ENCODE data around the gene UCK1.

UCK1 gene

DNA sequence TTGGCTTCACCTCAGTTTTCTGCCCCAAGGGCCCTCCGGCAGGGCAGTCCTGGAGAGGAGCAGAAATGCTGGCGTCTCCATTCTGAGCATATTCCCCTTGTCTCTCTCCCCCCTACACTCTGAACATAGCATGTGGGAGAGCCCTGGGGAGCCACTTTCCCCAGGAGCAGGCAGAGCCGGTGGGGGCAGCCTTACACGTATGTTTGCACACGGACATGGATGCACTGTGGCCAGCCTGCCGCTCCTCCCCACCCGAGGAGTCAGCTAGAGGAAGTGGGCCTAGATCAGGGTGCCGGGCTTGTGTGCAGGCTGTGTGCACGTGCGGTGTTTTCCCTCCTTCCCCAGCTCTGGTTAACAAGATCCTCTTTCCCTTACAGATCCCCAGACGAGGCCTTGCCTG is 53.7 kb downstream of the UCK1 start:
- no peak for DNase-seq (ENCODE audit: low read depth, low spot score)

DNA sequence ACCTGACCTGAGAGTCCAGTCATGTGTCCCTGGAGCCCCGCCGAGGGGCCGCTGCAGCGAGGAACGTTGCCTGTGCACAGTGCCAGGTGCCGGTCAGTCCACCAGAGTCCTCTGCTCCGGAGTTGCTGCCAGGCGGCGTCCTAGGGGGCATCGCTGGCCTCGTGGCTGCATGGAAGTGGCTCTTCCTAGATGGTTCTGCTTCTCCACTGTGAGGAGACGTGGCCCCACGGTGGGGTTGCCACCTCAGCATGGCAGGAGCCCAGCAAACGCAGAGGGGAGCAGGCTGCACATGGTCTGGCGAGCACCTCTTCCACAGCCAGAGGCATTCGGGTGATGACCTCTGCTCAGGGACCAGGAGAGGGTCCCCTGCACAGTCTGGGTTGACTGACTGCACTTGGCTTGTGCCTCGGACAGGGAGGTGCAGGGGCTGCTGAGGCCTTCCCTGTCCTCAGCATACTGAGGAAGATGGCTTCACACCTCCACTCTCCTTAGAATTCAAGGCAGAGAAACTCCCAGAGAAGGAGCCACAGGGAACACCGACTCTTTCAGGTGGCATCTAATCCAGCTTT is 54.2 kb downstream of the UCK1 start:
- no peak for DNase-seq (ENCODE audit: low read depth, low spot score)

DNA sequence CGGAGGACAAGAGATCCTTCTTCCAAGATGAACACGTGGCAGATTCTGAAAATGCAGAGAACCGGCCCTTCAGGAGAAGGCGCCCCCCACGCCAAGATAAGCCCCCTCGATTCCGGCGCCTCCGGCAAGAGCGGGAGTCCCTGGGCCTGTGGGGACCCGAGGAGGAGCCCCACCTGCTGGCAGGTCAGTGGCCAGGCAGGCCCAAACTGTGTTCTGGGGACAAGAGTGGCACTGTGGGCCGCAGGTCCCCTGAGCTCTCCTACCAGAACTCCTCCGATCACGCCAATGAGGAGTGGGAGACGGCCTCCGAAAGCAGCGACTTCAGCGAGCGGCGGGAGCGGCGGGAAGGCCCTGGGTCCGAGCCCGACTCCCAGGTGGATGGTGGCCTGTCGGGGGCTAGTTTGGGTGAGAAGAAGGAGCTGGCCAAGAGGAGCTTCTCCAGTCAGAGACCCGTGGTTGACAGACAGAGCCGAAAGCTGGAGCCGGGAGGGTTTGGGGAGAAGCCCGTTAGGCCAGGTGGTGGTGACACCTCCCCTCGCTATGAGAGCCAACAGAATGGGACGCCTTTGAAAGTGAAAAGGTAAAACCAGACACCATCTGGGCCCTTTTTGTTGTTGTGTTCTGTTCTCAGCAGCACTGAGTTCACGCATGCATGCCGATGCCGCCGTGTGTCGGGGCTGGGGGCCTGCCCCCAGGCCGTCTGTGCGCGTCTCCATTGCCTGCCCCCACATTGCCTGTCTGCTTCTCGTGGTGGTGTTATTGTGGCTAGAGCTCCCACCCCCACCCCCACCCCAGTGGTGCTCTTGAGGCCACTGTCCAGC is 54.9 kb downstream of the UCK1 start:
- DNase-seq (ENCODE audit: low read depth, low spot score): peak; percentile 23

DNA sequence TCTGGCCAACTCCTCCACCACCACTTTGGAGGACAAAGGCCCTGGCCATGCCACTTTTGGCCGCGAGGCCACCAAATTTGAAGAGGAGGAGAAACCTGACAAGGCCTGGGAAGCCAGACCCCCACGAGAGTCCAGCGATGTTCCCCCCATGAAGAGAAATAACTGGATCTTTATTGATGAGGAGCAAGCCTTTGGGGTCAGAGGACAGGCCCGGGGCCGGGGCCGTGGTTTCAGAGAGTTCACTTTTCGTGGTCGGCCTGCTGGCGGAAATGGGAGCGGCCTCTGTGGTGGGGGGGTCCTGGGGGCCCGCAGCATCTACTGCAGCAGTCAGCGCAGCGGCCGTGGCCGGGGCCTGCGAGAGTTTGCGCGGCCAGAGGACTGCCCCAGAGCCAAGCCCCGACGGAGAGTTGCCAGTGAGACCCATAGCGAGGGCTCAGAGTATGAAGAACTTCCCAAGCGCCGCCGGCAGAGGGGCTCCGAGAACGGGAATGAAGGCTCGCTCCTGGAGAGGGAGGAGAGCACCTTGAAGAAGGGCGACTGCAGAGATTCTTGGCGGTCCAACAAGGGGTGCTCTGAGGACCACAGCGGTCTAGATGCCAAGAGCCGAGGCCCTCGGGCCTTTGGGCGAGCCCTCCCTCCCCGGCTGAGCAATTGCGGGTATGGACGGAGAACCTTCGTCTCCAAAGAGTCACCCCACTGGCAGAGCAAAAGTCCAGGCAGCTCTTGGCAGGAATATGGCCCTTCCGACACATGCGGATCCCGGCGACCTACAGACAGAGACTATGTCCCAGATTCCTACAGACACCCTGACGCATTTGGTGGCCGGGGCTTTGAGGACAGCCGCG is 55.7 kb downstream of the UCK1 start:
- DNase-seq (ENCODE audit: low read depth, low spot score): no peak

GRCh38 chr9:131474711-131475110 is 56.4 kb downstream of the UCK1 start:
- no peak for DNase-seq (ENCODE audit: low read depth, low spot score)

DNA sequence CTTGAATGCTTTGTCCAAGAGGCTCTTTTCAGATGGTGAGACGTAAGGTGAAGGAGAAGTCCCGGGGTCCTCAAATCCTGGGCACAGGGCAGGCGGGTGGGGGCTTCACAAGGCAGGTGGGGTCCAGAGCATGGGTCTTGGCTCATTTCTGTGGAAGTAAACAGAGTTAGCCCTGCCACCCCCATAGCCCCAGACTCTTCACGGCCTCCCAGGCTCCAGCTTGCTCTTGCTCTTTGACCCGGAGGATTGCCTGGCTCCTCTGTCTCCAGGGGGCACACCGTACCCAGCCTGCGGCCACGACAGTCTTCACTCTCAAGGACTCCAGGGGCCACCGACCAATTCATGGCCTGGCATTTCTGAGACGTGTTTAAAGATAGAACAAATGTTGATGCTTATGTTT is 57.2 kb downstream of the UCK1 start:
- DNase-seq (ENCODE audit: low read depth, low spot score): no peak
